ENCODE results near the gene PIGV. TPM values are rescaled to one million over a fixed set of nuclear protein-coding genes. Genes with fewer than 3 reads are reported as not detected.

Gene PIGV
- total and polyA plus RNA-seq, 5 donors from 2014 or later, result 8.3 to 13.2 (median 9.1) TPM

- Mint-ChIP-seq H3K4me1 (peaks cover 5 to 50% (median 27%) of the 10 kb centered on the region in 4 donors), H3K27ac (peak overlapping the region in 2 of 3 donors; percentile 41 to 83), H3K9me3 (peaks cover 0 to 1% (median 0%) of the 10 kb centered on the region in 7 donors), H3K4me3 (peak overlapping the region in 1 of 4 donors; percentile 16), H3K27me3 (no peaks in the 10 kb centered on the region), H3K36me3 (peaks cover 27% of the 10 kb centered on the region)
- Histone ChIP-seq H3K4me3 (ENCODE audit: low read depth, low read length) (no peak overlapping the region), H3K9me3 (ENCODE audit: control insufficient read depth in 2 of 2, low read length in 2 of 2) (no peaks in the 10 kb centered on the region), H3K27me3 (ENCODE audit: control insufficient read depth, insufficient read depth, low read length) (no peaks in the 10 kb centered on the region), H3K27ac (ENCODE audit: insufficient read depth, low read length, poor library complexity, severe bottlenecking) (no peak overlapping the region), H3K36me3 (ENCODE audit: control insufficient read depth, insufficient read depth, low read length) (peaks cover 63% of the 10 kb centered on the region), H3K4me1 (ENCODE audit: control insufficient read depth, insufficient read depth, low read length, poor library complexity, severe bottlenecking) (no peaks in the 10 kb centered on the region)
- DNase-seq (no peak), ATAC-seq (ENCODE audit: low read depth in 2 of 2) (no peak)
These were observed 29.4 kb upstream of the PIGV start for GRCh38 chr1:26758358-26758757.

- H3K27me3 ChIP-seq (ENCODE audit: control insufficient read depth, insufficient read depth, low read length), result no peaks in the 10 kb centered on the region
- DNase-seq, result no peak
- no peaks in the 10 kb centered on the region for H3K9me3 ChIP-seq (ENCODE audit: control insufficient read depth in 2 of 2, low read length in 2 of 2)
- ATAC-seq (ENCODE audit: low read depth in 2 of 2), result no peak
- H3K9me3 Mint-ChIP-seq, result peaks cover 0 to 1% (median 0%) of the 10 kb centered on the region in 7 donors
- no peak overlapping the region for H3K4me3 Mint-ChIP-seq
- H3K4me1 Mint-ChIP-seq, result peaks cover 5 to 38% (median 18%) of the 10 kb centered on the region in 4 donors
- peaks cover 68% of the 10 kb centered on the region for H3K36me3 ChIP-seq (ENCODE audit: control insufficient read depth, insufficient read depth, low read length)
- peaks cover 29% of the 10 kb centered on the region for H3K36me3 Mint-ChIP-seq
- peak overlapping the region; percentile 26 to 78 (median 52) for H3K27ac Mint-ChIP-seq
- no peaks in the 10 kb centered on the region for H3K27me3 Mint-ChIP-seq
- H3K4me1 ChIP-seq (ENCODE audit: control insufficient read depth, insufficient read depth, low read length, poor library complexity, severe bottlenecking), result no peaks in the 10 kb centered on the region
- no peak overlapping the region for H3K4me3 ChIP-seq (ENCODE audit: low read depth, low read length)
- no peak overlapping the region for H3K27ac ChIP-seq (ENCODE audit: insufficient read depth, low read length, poor library complexity, severe bottlenecking)
These were observed 28.2 kb upstream of the PIGV start for GRCh38 chr1:26759531-26759930.

DNA sequence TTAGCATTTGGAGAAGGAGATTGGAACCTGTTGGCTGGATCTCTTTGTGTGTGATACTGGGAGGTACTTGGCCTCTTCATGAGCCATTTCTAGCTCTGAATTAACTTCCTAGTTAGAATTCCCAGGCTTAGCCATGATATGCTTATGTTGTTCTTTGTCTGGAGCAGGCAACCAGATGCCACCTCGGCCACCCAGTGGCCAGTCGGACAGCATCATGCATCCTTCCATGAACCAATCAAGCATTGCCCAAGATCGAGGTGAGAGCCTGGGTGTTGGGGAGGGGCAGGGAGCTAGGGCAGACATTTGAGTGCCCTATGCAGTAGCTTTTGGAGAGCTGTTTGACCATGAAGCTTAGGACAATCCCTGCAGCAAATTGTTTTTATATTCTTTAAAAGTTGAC, 26.5 kb upstream of the PIGV start:
- Mint-ChIP-seq H3K4me1 (peaks cover 5 to 34% (median 11%) of the 10 kb centered on the region in 4 donors), H3K27me3 (no peaks in the 10 kb centered on the region), H3K9me3 (peaks cover 0 to 1% (median 0%) of the 10 kb centered on the region in 7 donors), H3K27ac (peak overlapping the region in 2 of 3 donors; percentile 61 to 87), H3K4me3 (no peak overlapping the region), H3K36me3 (peaks cover 28% of the 10 kb centered on the region)
- no peak for DNase-seq
- ATAC-seq (ENCODE audit: low read depth in 2 of 2), result no peak
- Histone ChIP-seq H3K27me3 (ENCODE audit: control insufficient read depth, insufficient read depth, low read length) (no peaks in the 10 kb centered on the region), H3K4me3 (ENCODE audit: low read depth, low read length) (no peak overlapping the region), H3K9me3 (ENCODE audit: control insufficient read depth in 2 of 2, low read length in 2 of 2) (no peaks in the 10 kb centered on the region), H3K27ac (ENCODE audit: insufficient read depth, low read length, poor library complexity, severe bottlenecking) (no peak overlapping the region), H3K4me1 (ENCODE audit: control insufficient read depth, insufficient read depth, low read length, poor library complexity, severe bottlenecking) (no peaks in the 10 kb centered on the region), H3K36me3 (ENCODE audit: control insufficient read depth, insufficient read depth, low read length) (peaks cover 68% of the 10 kb centered on the region)

DNA sequence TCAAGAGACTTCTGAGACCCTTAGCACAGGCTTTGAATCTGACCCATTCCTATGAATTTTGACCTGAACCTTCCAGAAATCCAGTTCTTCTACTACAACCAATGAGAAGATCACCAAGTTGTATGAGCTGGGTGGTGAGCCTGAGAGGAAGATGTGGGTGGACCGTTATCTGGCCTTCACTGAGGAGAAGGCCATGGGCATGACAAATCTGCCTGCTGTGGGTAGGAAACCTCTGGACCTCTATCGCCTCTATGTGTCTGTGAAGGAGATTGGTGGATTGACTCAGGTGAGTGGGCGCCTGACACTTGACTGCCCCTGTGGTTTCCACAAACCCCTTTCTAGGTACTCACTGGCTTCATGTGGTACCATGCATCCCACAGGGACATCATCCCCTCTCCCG, 20.0 kb upstream of the PIGV start:
- H3K4me1 Mint-ChIP-seq, result peaks cover 0 to 17% (median 8%) of the 10 kb centered on the region in 4 donors
- Histone ChIP-seq H3K36me3 (ENCODE audit: control insufficient read depth, insufficient read depth, low read length) (peaks cover 92% of the 10 kb centered on the region), H3K9me3 (ENCODE audit: control insufficient read depth in 2 of 2, low read length in 2 of 2) (no peaks in the 10 kb centered on the region), H3K27me3 (ENCODE audit: control insufficient read depth, insufficient read depth, low read length) (no peaks in the 10 kb centered on the region), H3K4me1 (ENCODE audit: control insufficient read depth, insufficient read depth, low read length, poor library complexity, severe bottlenecking) (no peaks in the 10 kb centered on the region), H3K4me3 (ENCODE audit: low read depth, low read length) (no peak overlapping the region), H3K27ac (ENCODE audit: insufficient read depth, low read length, poor library complexity, severe bottlenecking) (no peak overlapping the region)
- no peaks in the 10 kb centered on the region for H3K9me3 Mint-ChIP-seq
- ATAC-seq (ENCODE audit: low read depth in 2 of 2) (no peak), DNase-seq (no peak)
- no peak overlapping the region for H3K4me3 Mint-ChIP-seq
- peaks cover 49% of the 10 kb centered on the region for H3K36me3 Mint-ChIP-seq
- peak overlapping the region; percentile 39 to 83 (median 48) for H3K27ac Mint-ChIP-seq
- H3K27me3 Mint-ChIP-seq, result no peaks in the 10 kb centered on the region

DNA sequence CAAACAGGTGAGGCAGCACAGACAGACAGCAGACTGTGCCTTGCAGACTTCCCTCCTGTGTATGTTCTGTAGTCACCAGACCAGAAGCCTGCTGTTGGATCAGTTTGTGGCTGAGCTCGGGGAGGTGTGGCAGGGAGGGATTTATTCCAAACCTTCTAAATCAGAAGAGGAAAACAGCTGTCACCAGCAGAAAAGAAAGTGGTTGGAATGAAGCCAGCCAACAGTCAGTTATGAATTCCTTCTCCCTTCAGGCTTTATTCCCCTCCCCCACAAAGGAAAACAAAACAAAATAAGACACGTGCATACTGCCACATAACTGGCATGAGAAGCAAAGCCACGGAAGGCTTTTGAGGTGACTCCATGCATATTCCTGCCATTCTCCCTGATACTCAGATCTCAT, 19.0 kb upstream of the PIGV start:
- Histone ChIP-seq H3K27me3 (ENCODE audit: control insufficient read depth, insufficient read depth, low read length) (no peaks in the 10 kb centered on the region), H3K27ac (ENCODE audit: insufficient read depth, low read length, poor library complexity, severe bottlenecking) (no peak overlapping the region)

DNA sequence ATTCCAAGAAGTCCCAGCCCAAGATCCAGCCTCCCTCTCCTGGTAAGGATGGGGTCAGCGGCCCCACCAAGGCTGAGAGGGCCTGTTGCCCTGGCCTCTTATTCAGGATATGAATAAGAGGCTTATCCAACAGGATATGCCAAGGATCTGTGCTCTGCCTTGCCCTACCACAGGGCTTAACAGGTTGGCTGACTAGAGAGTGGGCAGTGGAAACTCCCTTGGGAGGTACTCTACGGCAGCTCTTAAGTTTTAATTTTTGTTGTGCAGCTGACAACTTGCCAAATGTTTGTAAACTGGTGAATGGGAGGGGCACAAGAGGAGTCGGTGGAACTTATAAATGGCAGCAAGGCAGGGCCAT, 16.5 kb upstream of the PIGV start:
- peak overlapping the region in 2 of 3 donors; percentile 20 to 52 for H3K27ac Mint-ChIP-seq
- peaks cover 61% of the 10 kb centered on the region for H3K36me3 Mint-ChIP-seq
- no peak overlapping the region for H3K27ac ChIP-seq (ENCODE audit: insufficient read depth, low read length, poor library complexity, severe bottlenecking)

More for the DNA sequence above, 19.0 kb upstream of the PIGV start:
- ATAC-seq (ENCODE audit: low read depth in 2 of 2) (no peak), DNase-seq (no peak)
- Mint-ChIP-seq H3K36me3 (peaks cover 52% of the 10 kb centered on the region), H3K4me1 (peaks cover 0 to 16% (median 7%) of the 10 kb centered on the region in 4 donors), H3K27me3 (no peaks in the 10 kb centered on the region), H3K27ac (peak overlapping the region in 2 of 3 donors; percentile 28 to 83), H3K4me3 (no peak overlapping the region), H3K9me3 (no peaks in the 10 kb centered on the region)
- Histone ChIP-seq H3K36me3 (ENCODE audit: control insufficient read depth, insufficient read depth, low read length) (peaks cover 92% of the 10 kb centered on the region), H3K4me1 (ENCODE audit: control insufficient read depth, insufficient read depth, low read length, poor library complexity, severe bottlenecking) (no peaks in the 10 kb centered on the region), H3K9me3 (ENCODE audit: control insufficient read depth in 2 of 2, low read length in 2 of 2) (no peaks in the 10 kb centered on the region), H3K4me3 (ENCODE audit: low read depth, low read length) (no peak overlapping the region)

DNA sequence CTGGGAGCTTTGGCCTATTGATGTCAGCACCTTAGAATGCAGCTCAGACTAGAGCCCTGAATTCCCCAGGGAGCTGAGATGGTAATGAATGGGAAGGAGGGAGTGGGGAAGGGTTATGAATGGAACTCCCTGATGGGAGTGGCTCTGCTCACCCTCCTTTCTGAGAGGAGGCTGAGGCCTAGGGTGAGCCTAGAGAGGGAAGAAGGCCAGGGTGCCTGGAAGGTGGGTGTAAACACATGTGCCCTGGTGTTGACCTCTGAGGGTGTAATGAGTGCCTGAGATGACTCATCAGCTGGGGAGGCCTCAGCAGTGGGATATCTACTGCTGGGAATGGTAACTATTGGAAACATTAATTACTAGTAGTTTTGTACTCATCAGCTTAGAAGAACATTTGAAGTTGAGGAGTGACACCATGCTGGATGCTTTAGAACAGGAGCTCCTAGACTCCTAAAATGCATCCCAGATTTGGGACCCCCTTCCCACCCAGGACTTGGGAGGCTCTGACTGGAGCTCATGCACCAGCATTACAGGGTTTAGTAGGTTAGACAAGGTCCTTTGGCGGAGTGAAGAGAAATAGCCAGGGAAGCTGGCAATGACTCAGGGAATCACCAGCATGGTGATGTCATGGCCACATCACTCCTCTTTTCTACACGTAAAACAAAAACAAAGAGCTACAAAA, 16.0 kb upstream of the PIGV start:
- H3K9me3 Mint-ChIP-seq, result no peaks in the 10 kb centered on the region
- Histone ChIP-seq H3K27me3 (ENCODE audit: control insufficient read depth, insufficient read depth, low read length) (no peaks in the 10 kb centered on the region), H3K4me3 (ENCODE audit: low read depth, low read length) (no peak overlapping the region), H3K9me3 (ENCODE audit: control insufficient read depth in 2 of 2, low read length in 2 of 2) (no peaks in the 10 kb centered on the region), H3K36me3 (ENCODE audit: control insufficient read depth, insufficient read depth, low read length) (peaks cover 97% of the 10 kb centered on the region), H3K4me1 (ENCODE audit: control insufficient read depth, insufficient read depth, low read length, poor library complexity, severe bottlenecking) (no peaks in the 10 kb centered on the region), H3K27ac (ENCODE audit: insufficient read depth, low read length, poor library complexity, severe bottlenecking) (no peak overlapping the region)
- no peaks in the 10 kb centered on the region for H3K27me3 Mint-ChIP-seq
- H3K4me1 Mint-ChIP-seq, result peaks cover 0 to 17% (median 6%) of the 10 kb centered on the region in 4 donors
- H3K27ac Mint-ChIP-seq, result peak overlapping the region in 2 of 3 donors; percentile 20 to 52
- H3K4me3 Mint-ChIP-seq, result no peak overlapping the region
- ATAC-seq (ENCODE audit: low read depth in 2 of 2) (peak; percentile 45 to 50), DNase-seq (no peak)
- H3K36me3 Mint-ChIP-seq, result peaks cover 61% of the 10 kb centered on the region

More for the DNA sequence above, 16.5 kb upstream of the PIGV start:
- DNase-seq, result no peak
- H3K9me3 Mint-ChIP-seq, result no peaks in the 10 kb centered on the region
- ATAC-seq (ENCODE audit: low read depth in 2 of 2), result no peak
- no peak overlapping the region for H3K4me3 Mint-ChIP-seq
- peaks cover 0 to 19% (median 6%) of the 10 kb centered on the region in 4 donors for H3K4me1 Mint-ChIP-seq
- Histone ChIP-seq H3K36me3 (ENCODE audit: control insufficient read depth, insufficient read depth, low read length) (peaks cover 98% of the 10 kb centered on the region), H3K4me1 (ENCODE audit: control insufficient read depth, insufficient read depth, low read length, poor library complexity, severe bottlenecking) (no peaks in the 10 kb centered on the region), H3K4me3 (ENCODE audit: low read depth, low read length) (no peak overlapping the region), H3K27me3 (ENCODE audit: control insufficient read depth, insufficient read depth, low read length) (no peaks in the 10 kb centered on the region), H3K9me3 (ENCODE audit: control insufficient read depth in 2 of 2, low read length in 2 of 2) (no peaks in the 10 kb centered on the region)
- no peaks in the 10 kb centered on the region for H3K27me3 Mint-ChIP-seq

DNA sequence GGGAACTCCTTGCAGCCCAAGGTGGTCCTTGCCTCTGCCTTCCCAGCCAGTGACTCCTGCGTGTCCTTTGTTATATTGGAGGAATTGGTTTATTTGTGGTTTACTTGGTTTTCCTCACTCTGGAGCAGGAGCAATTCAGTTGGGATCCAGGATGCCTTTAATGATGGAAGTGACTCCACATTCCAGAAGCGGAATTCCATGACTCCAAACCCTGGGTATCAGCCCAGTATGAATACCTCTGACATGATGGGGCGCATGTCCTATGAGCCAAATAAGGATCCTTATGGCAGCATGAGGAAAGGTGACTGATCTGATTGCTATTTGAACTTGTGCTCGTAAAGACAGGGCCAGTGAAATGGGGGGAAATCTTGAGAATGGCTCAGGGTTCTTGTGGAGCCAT, 15.1 kb upstream of the PIGV start:
- Mint-ChIP-seq H3K27me3 (no peaks in the 10 kb centered on the region), H3K27ac (peak overlapping the region in 1 of 3 donors; percentile 59), H3K4me3 (no peak overlapping the region), H3K4me1 (peaks cover 0 to 17% (median 5%) of the 10 kb centered on the region in 4 donors), H3K36me3 (peaks cover 55% of the 10 kb centered on the region), H3K9me3 (no peaks in the 10 kb centered on the region)
- H3K27me3 ChIP-seq (ENCODE audit: control insufficient read depth, insufficient read depth, low read length), result no peaks in the 10 kb centered on the region
- no peak overlapping the region for H3K4me3 ChIP-seq (ENCODE audit: low read depth, low read length)
- H3K4me1 ChIP-seq (ENCODE audit: control insufficient read depth, insufficient read depth, low read length, poor library complexity, severe bottlenecking), result no peaks in the 10 kb centered on the region
- H3K36me3 ChIP-seq (ENCODE audit: control insufficient read depth, insufficient read depth, low read length), result peaks cover 97% of the 10 kb centered on the region
- ATAC-seq (ENCODE audit: low read depth in 2 of 2), result no peak
- no peak for DNase-seq
- H3K9me3 ChIP-seq (ENCODE audit: control insufficient read depth in 2 of 2, low read length in 2 of 2), result no peaks in the 10 kb centered on the region
- H3K27ac ChIP-seq (ENCODE audit: insufficient read depth, low read length, poor library complexity, severe bottlenecking), result no peak overlapping the region
